PC-9 (cell line): ENCODE measurements around the gene FANK1.

Experiments used
- CTCF ChIP-seq: fragments of 200-600 bp; sonication (generic); conservative IDR thresholded peaks from 2 replicates; pipeline ENCODE4 v1.6.1; 2017; ENCODE audit warnings: mixed run types, antibody characterized with exemption, mild to moderate bottlenecking, moderate library complexity
- EZH2 ChIP-seq: fragments of 200-600 bp; sonication (generic); IDR thresholded peaks from 2 replicates; pipeline ENCODE4 v1.8.0; 2017; ENCODE audit warnings: antibody characterized with exemption, low read depth

DNA sequence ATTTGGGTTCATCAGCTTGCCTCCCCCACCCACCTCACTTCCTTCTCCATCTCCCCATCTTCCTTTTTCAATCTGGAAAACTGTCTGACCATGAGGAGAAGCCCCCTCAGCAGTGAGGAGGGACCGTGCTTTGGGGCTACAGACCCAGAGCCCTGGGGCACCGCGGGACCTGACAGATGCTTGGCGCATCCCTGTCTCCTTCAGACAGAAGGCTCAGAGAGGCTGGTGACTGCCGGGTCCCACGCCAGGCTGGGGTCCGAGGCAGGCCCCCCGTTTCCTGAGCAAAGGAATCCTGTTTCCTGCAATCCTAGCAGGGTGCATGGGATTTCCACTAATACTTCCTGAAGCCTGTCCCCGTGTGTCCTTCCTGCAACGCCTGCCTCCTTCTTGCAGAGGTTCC, 147.0 kb downstream of the FANK1 start:
- TF ChIP-seq CTCF = no peak
- TF ChIP-seq EZH2 = no peak
